GF-D8 (cell line): Measurements from ENCODE around the gene DBNDD1.
A peak's percentile ranks its signal among the peaks of the same experiment; 100 is the strongest.

Experiments
- DNase-seq: peaks from one replicate; lab custom pipeline; 2025; lab: John Stamatoyannopoulos, UW

Gene DBNDD1

GRCh38 chr16:90035902-90036301, 16.6 kb upstream of the DBNDD1 start:
- no peak for DNase-seq

- no peak for DNase-seq
Observed at GRCh38 chr16:90034504-90034903, 15.2 kb upstream of the DBNDD1 start.

- no peak for DNase-seq
Observed at GRCh38 chr16:90033387-90033786, 14.1 kb upstream of the DBNDD1 start.

- DNase-seq = no peak
Observed at GRCh38 chr16:90032674-90033331, 13.5 kb upstream of the DBNDD1 start.

GRCh38 chr16:90031931-90032673, 12.8 kb upstream of the DBNDD1 start:
- DNase-seq = no peak

GRCh38 chr16:90031186-90031930, 12.1 kb upstream of the DBNDD1 start:
- no peak for DNase-seq

- no peak for DNase-seq
Observed at GRCh38 chr16:90028985-90029384, 9.7 kb upstream of the DBNDD1 start.

GRCh38 chr16:90027611-90028010, 8.4 kb upstream of the DBNDD1 start:
- no peak for DNase-seq

- peak; percentile 66 for DNase-seq
Observed at GRCh38 chr16:90026135-90026534, 6.9 kb upstream of the DBNDD1 start.

GRCh38 chr16:90023078-90023447, 3.8 kb upstream of the DBNDD1 start:
- no peak for DNase-seq

GRCh38 chr16:90022209-90023077, 3.2 kb upstream of the DBNDD1 start:
- DNase-seq = peak; percentile 65

GRCh38 chr16:90020838-90021382, 1.7 kb upstream of the DBNDD1 start:
- no peak for DNase-seq

- no peak for DNase-seq
Observed at GRCh38 chr16:90020260-90020837, 1.1 kb upstream of the DBNDD1 start.

- DNase-seq = no peak
Observed at GRCh38 chr16:90019543-90020259, 445 bp upstream of the DBNDD1 start.

- no peak for DNase-seq
Observed at GRCh38 chr16:90018297-90018651, 982 bp downstream of the DBNDD1 start.

- DNase-seq = no peak
Observed at GRCh38 chr16:90016339-90016950, 2.8 kb downstream of the DBNDD1 start.

GRCh38 chr16:90015586-90016338, 3.5 kb downstream of the DBNDD1 start:
- no peak for DNase-seq

GRCh38 chr16:90012991-90013745, 6.1 kb downstream of the DBNDD1 start:
- no peak for DNase-seq
